ENCODE measurements around the gene RPL28. TPM values are rescaled to one million over a fixed set of nuclear protein-coding genes. Genes with fewer than 3 reads are reported as not detected.

RPL28 gene
- total and polyA plus RNA-seq, 10 of the 15 experiments (the other 5 are each of a cell fraction or from before 2014, with no cell fraction given), result 260 to 3,542 (median 891) TPM

DNA sequence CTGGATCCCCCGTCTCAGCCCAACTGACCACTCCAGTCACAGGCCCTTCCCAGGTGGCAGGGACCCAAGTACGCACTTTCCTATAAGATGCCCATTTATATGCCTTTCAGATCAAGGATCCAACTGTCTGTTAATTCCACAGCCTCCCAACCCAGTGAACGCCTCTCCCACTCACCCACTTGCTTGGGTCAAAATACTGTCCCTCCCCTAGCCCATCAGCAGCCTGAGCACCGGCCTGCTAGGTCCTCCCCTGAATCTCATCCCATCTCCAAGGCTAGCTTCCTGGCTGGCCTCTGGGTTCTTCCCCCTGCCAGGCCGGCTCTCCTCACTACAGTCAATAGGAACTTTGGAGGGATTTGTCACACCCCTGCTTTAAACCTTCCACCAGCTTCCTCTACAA, 19.9 kb downstream of the RPL28 start:
- BruUV-seq (replicated peaks), result no TSS peak
- intact Hi-C loops (cut with micrococcal nuclease; ENCODE audit: unreplicated experiment), result no loop called here
- WGBS (ENCODE audit: insufficient coverage, insufficient replicate concordance, low lambda C conversion rate, missing lambda C conversion rate), result 58% methylated on average over 5 of the region's 5 CpGs

More for the DNA sequence above, 19.9 kb downstream of the RPL28 start:
- Histone ChIP-seq H3K79me2 (ENCODE audit: control insufficient read depth, insufficient read depth, low read length) (peaks cover 41% of the 10 kb centered on the region), H3K4me2 (ENCODE audit: control insufficient read depth, insufficient read depth) (peak overlapping the region; percentile 95), H3K4me3 (peak overlapping the region; percentile 93), H3K27ac (ENCODE audit: control insufficient read depth, insufficient read depth) (no peak overlapping the region), H3K27me3 (replicated peaks in 1 of 2; ENCODE audit: control insufficient read depth in 2 of 2, insufficient read depth in 2 of 2, low read length in 1 of 2) (no peaks in the 10 kb centered on the region), H3K9me3 (replicated peaks; ENCODE audit: control insufficient read depth, insufficient read depth, low read length) (peaks cover 5% of the 10 kb centered on the region; the same call in 1 of the 3 replicates), H3K4me1 (ENCODE audit: control insufficient read depth, insufficient read depth, low read length) (peaks cover 20% of the 10 kb centered on the region), H2AFZ (ENCODE audit: control insufficient read depth, low read depth, low read length) (no peak overlapping the region), H3K36me3 (ENCODE audit: control insufficient read depth in 2 of 2, insufficient read depth in 2 of 2, low read length in 1 of 2) (peaks cover 14 to 26% of the 10 kb centered on the region in 2 experiments; a peak in 3 of 4 replicates), H4K20me1 (ENCODE audit: control insufficient read depth, insufficient read depth) (peaks cover 3% of the 10 kb centered on the region), H3K9ac (ENCODE audit: control insufficient read depth, insufficient read depth, low read length) (peak overlapping the region; percentile 93)
- ChIA-PET SMC1A (ENCODE audit: uncharacterized antibody, unreplicated experiment) (interaction anchor here (1.0 kb wide), 1 partner anchor 21 kb away, joined by 3 read pairs; the partner anchor contains the start of gene TMEM238), CTCF (interaction anchor here (0.7 to 1.5 kb wide), 2 partner anchors 22 to 103 kb away, joined by 3 to 8 read pairs; no protein-coding TSS in a partner anchor), POLR2A (interaction anchor here (0.6 to 3.2 kb wide), 6 partner anchors 16 to 146 kb away, joined by 3 to 21 read pairs (median 6); partner anchors contain the start of genes KMT5C and TMEM238), RAD21 (ENCODE audit: unreplicated experiment) (interaction anchor here (0.7 to 2.3 kb wide), 2 partner anchors 15 to 104 kb away, joined by 3 to 6 read pairs; no protein-coding TSS in a partner anchor)
- ATAC-seq, result no peak
- peak; percentile 31; the same call in 1 of the 2 replicates for TF ChIP-seq POLR2AphosphoS5 (IDR thresholded peaks at IDR 0.05; ENCODE audit: low read length)
- TF ChIP-seq, protein P1, sequence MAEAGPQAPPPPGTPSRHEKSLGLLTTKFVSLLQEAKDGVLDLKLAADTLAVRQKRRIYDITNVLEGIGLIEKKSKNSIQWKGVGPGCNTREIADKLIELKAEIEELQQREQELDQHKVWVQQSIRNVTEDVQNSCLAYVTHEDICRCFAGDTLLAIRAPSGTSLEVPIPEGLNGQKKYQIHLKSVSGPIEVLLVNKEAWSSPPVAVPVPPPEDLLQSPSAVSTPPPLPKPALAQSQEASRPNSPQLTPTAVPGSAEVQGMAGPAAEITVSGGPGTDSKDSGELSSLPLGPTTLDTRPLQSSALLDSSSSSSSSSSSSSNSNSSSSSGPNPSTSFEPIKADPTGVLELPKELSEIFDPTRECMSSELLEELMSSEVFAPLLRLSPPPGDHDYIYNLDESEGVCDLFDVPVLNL (IDR thresholded peaks at IDR 0.05; ENCODE audit: low read depth, low read length), result no peak
- no peak for DNase-seq (ENCODE audit: low read depth, low spot score)
- no peak for FAIRE-seq
- in situ Hi-C loops (cut with MboI), result no loop called here
